GM12873 (cell line): ENCODE data around the gene COL18A1.

Source experiments
- TF ChIP-seq, protein P1 (sequence below): IDR thresholded peaks from 2 replicates; pipeline ENCODE4 v1.5.1; 2012; ENCODE audit warnings: low read depth, mild to moderate bottlenecking, moderate library complexity, low read length, control low read depth; ENCODE audit not compliant: insufficient read depth; ENCODE audit errors: missing control alignments

COL18A1 gene

GRCh38 chr21:45477176-45478114 lies 72.5 kb downstream of the COL18A1 start:
- TF ChIP-seq, protein P1, sequence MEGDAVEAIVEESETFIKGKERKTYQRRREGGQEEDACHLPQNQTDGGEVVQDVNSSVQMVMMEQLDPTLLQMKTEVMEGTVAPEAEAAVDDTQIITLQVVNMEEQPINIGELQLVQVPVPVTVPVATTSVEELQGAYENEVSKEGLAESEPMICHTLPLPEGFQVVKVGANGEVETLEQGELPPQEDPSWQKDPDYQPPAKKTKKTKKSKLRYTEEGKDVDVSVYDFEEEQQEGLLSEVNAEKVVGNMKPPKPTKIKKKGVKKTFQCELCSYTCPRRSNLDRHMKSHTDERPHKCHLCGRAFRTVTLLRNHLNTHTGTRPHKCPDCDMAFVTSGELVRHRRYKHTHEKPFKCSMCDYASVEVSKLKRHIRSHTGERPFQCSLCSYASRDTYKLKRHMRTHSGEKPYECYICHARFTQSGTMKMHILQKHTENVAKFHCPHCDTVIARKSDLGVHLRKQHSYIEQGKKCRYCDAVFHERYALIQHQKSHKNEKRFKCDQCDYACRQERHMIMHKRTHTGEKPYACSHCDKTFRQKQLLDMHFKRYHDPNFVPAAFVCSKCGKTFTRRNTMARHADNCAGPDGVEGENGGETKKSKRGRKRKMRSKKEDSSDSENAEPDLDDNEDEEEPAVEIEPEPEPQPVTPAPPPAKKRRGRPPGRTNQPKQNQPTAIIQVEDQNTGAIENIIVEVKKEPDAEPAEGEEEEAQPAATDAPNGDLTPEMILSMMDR: no peak

- TF ChIP-seq, protein P1: peak; percentile 93
Observed at GRCh38 chr21:45478115-45478801, 73.3 kb downstream of the COL18A1 start.

DNA sequence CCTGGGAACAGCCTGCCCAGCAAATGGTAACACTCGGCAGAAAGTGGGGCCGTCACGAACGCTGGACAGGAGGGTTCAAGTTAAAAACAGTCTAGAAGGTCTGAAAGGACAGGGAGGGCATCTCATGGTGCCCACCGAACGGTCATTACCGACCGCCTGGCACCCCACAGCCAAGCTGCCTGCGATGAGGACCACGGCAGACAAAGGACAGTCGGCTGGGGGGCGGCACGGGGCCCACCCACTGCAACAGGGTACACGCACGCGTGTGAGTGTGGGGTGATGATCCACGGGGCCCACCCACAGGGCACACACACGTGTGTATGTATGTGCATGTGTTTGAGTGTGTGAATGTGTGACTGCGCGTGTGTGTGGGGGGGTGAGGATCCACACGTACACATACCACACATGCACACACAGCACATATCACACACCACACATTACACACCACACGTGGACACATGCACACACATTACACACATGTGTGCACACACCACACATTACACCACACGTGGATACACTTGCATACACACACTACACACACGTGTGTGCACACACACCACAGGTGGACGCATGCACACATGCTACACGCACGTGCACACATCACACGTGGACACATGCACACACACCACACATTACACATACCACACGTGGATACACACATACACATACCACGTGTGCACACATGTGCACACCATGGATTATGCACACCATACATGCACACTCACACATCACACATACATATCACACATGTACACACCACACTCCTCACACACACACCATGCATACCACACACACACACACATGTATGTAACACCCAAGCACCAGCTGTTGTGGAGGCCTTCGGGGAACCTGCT lies 74.1 kb downstream of the COL18A1 start:
- TF ChIP-seq, protein P1: no peak

GRCh38 chr21:45479691-45480675 lies 75.0 kb downstream of the COL18A1 start:
- TF ChIP-seq, protein P1: no peak

DNA sequence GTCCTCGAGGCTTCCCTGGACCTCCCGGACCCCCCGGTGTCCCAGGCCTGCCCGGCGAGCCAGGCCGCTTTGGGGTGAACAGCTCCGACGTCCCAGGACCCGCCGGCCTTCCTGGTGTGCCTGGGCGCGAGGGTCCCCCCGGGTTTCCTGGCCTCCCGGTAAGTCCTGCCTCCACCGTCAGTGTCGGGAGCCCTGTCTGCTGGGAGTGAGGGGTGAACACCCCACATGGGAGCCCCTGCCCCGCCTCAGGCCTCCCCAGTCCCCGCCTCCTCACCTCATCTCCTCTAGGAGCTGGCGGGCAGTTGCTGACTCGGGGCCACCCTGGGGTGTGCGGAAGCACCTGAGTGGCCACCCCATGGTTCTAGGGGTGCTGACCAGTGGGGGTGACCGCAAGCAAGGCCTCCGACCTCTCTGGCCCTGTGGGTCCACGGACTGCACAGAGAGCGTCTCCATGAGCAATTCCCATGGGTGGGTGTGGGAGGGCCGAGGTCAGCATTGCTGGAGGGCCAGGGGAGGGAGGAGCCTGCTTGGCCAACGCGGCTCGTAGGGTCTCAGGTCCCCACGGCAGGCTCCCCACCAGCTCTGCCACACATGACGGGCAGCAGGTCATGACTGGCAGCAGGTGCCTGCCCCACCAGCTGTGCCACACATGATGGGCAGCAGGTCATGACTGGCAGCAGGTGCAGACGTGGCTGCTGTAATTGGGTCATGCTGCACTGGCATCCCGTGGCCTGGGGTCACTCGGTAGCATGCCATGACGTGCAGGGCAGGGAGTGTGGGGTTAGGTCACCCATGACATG lies 75.9 kb downstream of the COL18A1 start:
- TF ChIP-seq, protein P1: no peak

DNA sequence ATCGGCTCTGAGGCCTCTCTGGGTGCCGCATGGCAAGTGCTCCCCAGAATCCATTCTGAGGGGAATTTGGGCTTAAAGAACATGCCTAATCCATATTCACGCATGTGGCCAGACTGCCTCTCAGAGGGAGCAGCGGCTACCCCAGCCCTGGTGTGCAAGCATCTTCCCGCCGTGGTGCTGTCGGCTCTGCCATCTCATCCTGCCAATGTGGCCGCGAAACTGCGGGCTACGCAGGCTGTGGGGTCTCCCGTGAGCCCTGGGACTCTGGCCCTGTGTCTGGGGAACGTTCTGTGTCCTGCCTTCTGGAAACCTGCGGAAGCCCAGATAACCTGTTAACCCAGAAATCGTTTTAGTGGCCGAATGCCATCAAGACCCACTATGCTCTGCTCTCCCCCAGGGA lies 76.6 kb downstream of the COL18A1 start:
- TF ChIP-seq, protein P1: no peak
